Ovary (tissue), 9 donors: ENCODE results near the gene TACC2. TPM values are rescaled to one million over a fixed set of nuclear protein-coding genes. Genes with fewer than 3 reads are reported as not detected.
A peak's percentile ranks its signal among the peaks of the same experiment; 100 is the strongest.
"Not testable (repeated sequence)": the region's sequence is repeated elsewhere in the genome, so short reads cannot be mapped to it uniquely, and the experiment has no call there.

Source experiments
- DNase-seq, 5 donors: peaks; one replicate each; pipeline ENCODE4 v3.0.0-alpha.2; 2019 to 2020
- H3K27ac ChIP-seq, 2 donors: fragments of 200-600 bp; one replicate each; pipeline versions ENCODE4 v1.5.1 to v1.8.0; 2019 to 2022
- H3K27me3 ChIP-seq: fragments of 200-600 bp; one replicate; pipeline ENCODE4 v1.8.0; 2022
- H3K36me3 ChIP-seq: fragments of 200-600 bp; sonication (generic); one replicate; pipeline ENCODE4 v1.5.1; 2019
- H3K4me1 ChIP-seq: one replicate; pipeline ENCODE4 v1.8.1; 2013; ENCODE audit warnings: mild to moderate bottlenecking, moderate library complexity; ENCODE audit not compliant: insufficient read depth
- H3K4me3 ChIP-seq: fragments of 200-600 bp; sonication (generic); one replicate; pipeline ENCODE4 v1.5.1; 2017
- H3K9me3 ChIP-seq, 2 donors: fragments of 200-600 bp in 1 of 2; sonication (generic) in 1 of 2; one replicate each; pipeline versions ENCODE4 v1.5.1 to v1.8.1; 2013 to 2019; ENCODE audit warnings: mild to moderate bottlenecking in 1 of 2, moderate library complexity in 1 of 2
- EP300 ChIP-seq: sonication (generic); formaldehyde crosslinking; IDR thresholded peaks from one replicate; pipeline ENCODE4 v1.6.1; 2017; ENCODE audit warnings: antibody characterized with exemption
- POLR2A ChIP-seq: fragments of 450-650 bp; IDR thresholded peaks from one replicate; pipeline ENCODE4 v1.6.1; 2017; ENCODE audit warnings: antibody characterized with exemption, mild to moderate bottlenecking, moderate library complexity
- WGBS, 3 donors: extraction: QIAGEN DNeasy Blood & Tissue Kit in 1 of 3; methylation state at CpG; one replicate each; pipeline versions ENCODE4 v1.1.5 to v1.1.7; 2013 to 2017; 5-methylcytosine and 5-hydroxymethylcytosine counted together
- intact Hi-C, 4 donors: fragments of 100-400 bp; cut with DNase I; formaldehyde crosslinking; loops; one replicate each; pipeline versions ENCODE4 v1.11.0 to v1.15.1; 2022 to 2023
- polyA plus RNA-seq, 2 donors: library from polyadenylated mRNA; stranded (reverse); fragments of 200-250 nt in 1 of 2; fragments of 350-450 nt in 1 of 2; fragmentation: Illumina TruSeq in 1 of 2; extraction: RNeasy Lipid Tissue Mini Kit (QIAGEN cat#74804) in 1 of 2; gene quantifications; one replicate each; pipeline ENCODE4 v1.2.3, GENCODE V29; 2013 to 2014
- total RNA-seq, 7 donors: library from RNA; depleted of rRNA in 2 of 7; stranded (reverse); fragments of >200 nt in 2 of 7; fragmentation: NEBNext Ultra II Directional in 3 of 7; extraction: Animal tissue kit (Norgen Biotek cat#: 25700) in 3 of 7; gene quantifications; one replicate each; pipeline versions ENCODE4 v1.1.0 to v1.2.4, GENCODE V29; 2016 to 2023
- TF ChIP-seq, protein P1 (sequence below), 3 donors: fragments of 450-650 bp in 2 of 3; fragments of 200-600 bp in 1 of 3; IDR thresholded peaks; one replicate each; pipeline versions ENCODE4 v1.5.1 to v1.8.0; 2016 to 2022; ENCODE audit warnings: antibody characterized with exemption in 3 of 3, mild to moderate bottlenecking in 1 of 3
- donor health status: DM: no; HTN: no; CAD: no; lungs with moderate emphysema.
- donor health status: DM: no; HTN: no; CAD: no.
- donor health status: Bipolar disorder and iron deficiency.
- donor health status: DM: yes; HTN: yes; CAD: no.
- donor health status: DM: no; HTN: no; CAD: no.
- donor health status: DM: yes; HTN: yes; CAD: no.

Gene TACC2
- total and polyA plus RNA-seq, 9 donors: 6.1 to 66.4 (median 14.2) TPM

- DNase-seq: no peak
- TF ChIP-seq POLR2A (no peak), EP300 (no peak)
- TF ChIP-seq, protein P1, sequence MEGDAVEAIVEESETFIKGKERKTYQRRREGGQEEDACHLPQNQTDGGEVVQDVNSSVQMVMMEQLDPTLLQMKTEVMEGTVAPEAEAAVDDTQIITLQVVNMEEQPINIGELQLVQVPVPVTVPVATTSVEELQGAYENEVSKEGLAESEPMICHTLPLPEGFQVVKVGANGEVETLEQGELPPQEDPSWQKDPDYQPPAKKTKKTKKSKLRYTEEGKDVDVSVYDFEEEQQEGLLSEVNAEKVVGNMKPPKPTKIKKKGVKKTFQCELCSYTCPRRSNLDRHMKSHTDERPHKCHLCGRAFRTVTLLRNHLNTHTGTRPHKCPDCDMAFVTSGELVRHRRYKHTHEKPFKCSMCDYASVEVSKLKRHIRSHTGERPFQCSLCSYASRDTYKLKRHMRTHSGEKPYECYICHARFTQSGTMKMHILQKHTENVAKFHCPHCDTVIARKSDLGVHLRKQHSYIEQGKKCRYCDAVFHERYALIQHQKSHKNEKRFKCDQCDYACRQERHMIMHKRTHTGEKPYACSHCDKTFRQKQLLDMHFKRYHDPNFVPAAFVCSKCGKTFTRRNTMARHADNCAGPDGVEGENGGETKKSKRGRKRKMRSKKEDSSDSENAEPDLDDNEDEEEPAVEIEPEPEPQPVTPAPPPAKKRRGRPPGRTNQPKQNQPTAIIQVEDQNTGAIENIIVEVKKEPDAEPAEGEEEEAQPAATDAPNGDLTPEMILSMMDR (IDR thresholded peaks at IDR 0.05): no peak
- Histone ChIP-seq H3K4me3 (no peak overlapping the region), H3K9me3 (no peaks in the 10 kb centered on the region), H3K27me3 (no peaks in the 10 kb centered on the region), H3K36me3 (no peaks in the 10 kb centered on the region), H3K27ac (no peak overlapping the region), H3K4me1 (no peaks in the 10 kb centered on the region)
- intact Hi-C loops: no loop called here
- WGBS, 3 donors: 65 to 71% (median 65%) methylated on average over 9 of the region's 9 CpGs
Observed at GRCh38 chr10:121990015-121990677, 1.2 kb downstream of the TACC2 start.

DNA sequence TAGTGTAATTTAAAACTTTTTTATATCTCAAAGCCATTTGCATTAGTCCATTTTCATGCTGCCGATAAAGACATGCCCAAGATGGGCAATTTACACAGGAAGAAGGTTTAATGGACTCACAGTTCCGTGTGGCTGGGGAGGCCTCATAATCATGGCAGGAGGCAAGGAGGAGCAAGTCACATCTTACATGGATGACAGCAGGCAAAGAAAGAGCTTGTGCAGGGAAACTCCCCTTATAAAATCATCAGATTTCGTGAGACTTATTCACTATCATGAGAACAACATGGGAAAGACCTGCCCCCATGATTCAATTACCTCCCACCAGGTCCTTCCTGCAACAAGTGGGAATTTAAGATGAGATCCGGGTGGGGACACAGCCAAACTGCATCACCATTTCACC is 2.8 kb downstream of the TACC2 start:
- H3K4me3 ChIP-seq, H3K27ac ChIP-seq, H3K27me3 ChIP-seq, H3K36me3 ChIP-seq, intact Hi-C loops, H3K9me3 ChIP-seq, H3K4me1 ChIP-seq, DNase-seq: not testable (repeated sequence)
- 79 to 92% (median 87%) methylated on average over 4 of the region's 4 CpGs for WGBS, 3 donors

- H3K27ac ChIP-seq: peak overlapping the region in 1 of 2 donors; percentile 20
- no peaks in the 10 kb centered on the region for H3K27me3 ChIP-seq
- intact Hi-C loops: no loop called here
- TF ChIP-seq EP300 (no peak), POLR2A (no peak)
- TF ChIP-seq, protein P1 (IDR thresholded peaks at IDR 0.05): no peak
- no peaks in the 10 kb centered on the region for H3K4me1 ChIP-seq
- no peaks in the 10 kb centered on the region for H3K9me3 ChIP-seq
- H3K36me3 ChIP-seq: no peaks in the 10 kb centered on the region
- 19 to 25% (median 22%) methylated on average over 10 of the region's 10 CpGs for WGBS, 3 donors
- H3K4me3 ChIP-seq: no peak overlapping the region
- peak in 3 of 5 donors; percentile 23 to 38 (median 27) for DNase-seq
Observed at GRCh38 chr10:121994429-121994941, 5.5 kb downstream of the TACC2 start.

DNA sequence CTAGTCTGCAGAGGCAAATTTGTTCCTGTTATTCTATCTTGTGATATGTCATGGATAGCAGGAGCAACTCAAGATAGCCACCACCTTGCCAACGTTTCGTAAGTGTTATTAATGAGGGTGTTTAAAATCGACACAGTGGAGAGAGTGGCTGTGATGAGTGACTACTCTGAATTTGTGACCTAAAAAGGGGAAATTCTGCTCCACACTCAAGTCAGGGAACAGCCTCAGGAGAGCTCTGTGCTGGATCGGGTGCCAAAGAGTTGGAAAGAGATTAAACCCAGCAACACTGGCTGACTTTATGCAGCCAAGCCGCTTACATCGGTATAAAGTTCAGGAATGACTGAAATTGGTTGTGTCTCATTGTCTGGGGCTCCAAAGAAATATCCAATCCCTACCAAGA is 9.5 kb downstream of the TACC2 start:
- intact Hi-C loops: no loop called here
- Histone ChIP-seq H3K27ac (no peak overlapping the region), H3K36me3 (no peaks in the 10 kb centered on the region), H3K4me1 (no peaks in the 10 kb centered on the region), H3K4me3 (no peak overlapping the region), H3K27me3 (no peaks in the 10 kb centered on the region), H3K9me3 (no peaks in the 10 kb centered on the region)
- no peak for TF ChIP-seq EP300
- TF ChIP-seq, protein P1 (IDR thresholded peaks at IDR 0.05): no peak
- TF ChIP-seq POLR2A: no peak
- DNase-seq: no peak
- WGBS, 3 donors: 81% methylated on average over 6 of the region's 6 CpGs

DNA sequence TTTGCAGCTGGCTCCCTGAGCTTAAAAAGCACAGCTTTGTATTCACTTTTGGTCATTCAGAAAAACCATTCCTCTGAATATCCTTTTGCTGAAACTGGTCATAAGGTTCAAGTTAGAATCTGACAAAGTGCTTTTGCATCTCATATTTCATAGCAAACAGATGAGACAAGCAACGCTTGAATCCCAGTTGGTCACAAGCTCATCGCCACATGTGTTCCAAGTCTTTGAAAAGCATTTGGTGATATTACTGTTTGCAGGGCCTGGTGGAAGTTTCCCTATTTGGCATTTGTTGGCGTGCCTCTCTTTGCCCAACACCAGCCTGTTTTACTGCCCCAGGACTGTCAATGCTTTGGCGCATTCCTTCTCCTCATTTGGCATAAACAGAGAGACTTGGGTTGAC is 10.3 kb downstream of the TACC2 start:
- no peaks in the 10 kb centered on the region for H3K4me1 ChIP-seq
- TF ChIP-seq POLR2A (no peak), EP300 (no peak)
- TF ChIP-seq, protein P1 (IDR thresholded peaks at IDR 0.05): no peak

More for the DNA sequence above, 10.3 kb downstream of the TACC2 start:
- Histone ChIP-seq H3K9me3 (no peaks in the 10 kb centered on the region), H3K36me3 (no peaks in the 10 kb centered on the region), H3K4me3 (no peak overlapping the region), H3K27me3 (no peaks in the 10 kb centered on the region), H3K27ac (no peak overlapping the region)
- no peak for DNase-seq
- WGBS, 3 donors: 92 to 95% (median 93%) methylated on average over 4 of the region's 4 CpGs
- intact Hi-C loops: no loop called here
